HFF-Myc (cell line): Measurements from ENCODE around the gene ZFYVE16.
"Not testable (repeated sequence)": the region's sequence is repeated elsewhere in the genome, so short reads cannot be mapped to it uniquely, and the experiment has no call there.

Experiments used
- DNase-seq: peaks from one replicate; pipeline ENCODE4 v3.0.0-alpha.2; 2011; ENCODE audit warnings: low read depth; ENCODE audit errors: extremely low read depth
- H3K4me3 ChIP-seq: replicated peaks from 2 replicates; pipeline ENCODE4 v1.5.1; 2011; ENCODE audit warnings: low read depth, mild to moderate bottlenecking, control low read depth, low read length
- CTCF ChIP-seq: IDR thresholded peaks from 2 replicates; pipeline ENCODE4 v1.5.1; 2012; ENCODE audit warnings: mild to moderate bottlenecking, low read depth, low read length, control low read depth; ENCODE audit errors: missing control alignments

The ZFYVE16 gene

DNA sequence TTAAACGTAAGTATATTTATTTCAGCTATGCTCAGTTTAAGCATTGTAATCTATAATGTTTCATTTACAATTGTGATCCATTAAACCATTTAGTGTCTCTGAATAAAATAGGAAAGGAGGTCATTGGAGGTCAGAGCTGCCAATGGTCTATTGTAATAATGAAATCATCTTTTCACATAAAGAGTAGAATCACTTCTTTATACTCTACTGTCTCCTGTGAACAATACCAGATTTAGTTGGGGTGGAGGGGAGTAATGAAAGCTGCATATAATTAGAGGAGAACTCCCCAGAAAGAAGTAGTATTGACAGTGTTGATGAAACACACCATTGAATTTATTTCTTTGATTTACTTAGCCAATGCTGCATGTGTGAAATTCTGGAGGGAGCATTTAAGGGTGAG is 35.1 kb upstream of the ZFYVE16 start:
- H3K4me3 ChIP-seq: no peak overlapping the region
- TF ChIP-seq CTCF: no peak
- DNase-seq: no peak

- no peak overlapping the region for H3K4me3 ChIP-seq
- DNase-seq: no peak
- no peak for TF ChIP-seq CTCF
These were observed 33.7 kb upstream of the ZFYVE16 start for GRCh38 chr5:80374188-80374587.

DNA sequence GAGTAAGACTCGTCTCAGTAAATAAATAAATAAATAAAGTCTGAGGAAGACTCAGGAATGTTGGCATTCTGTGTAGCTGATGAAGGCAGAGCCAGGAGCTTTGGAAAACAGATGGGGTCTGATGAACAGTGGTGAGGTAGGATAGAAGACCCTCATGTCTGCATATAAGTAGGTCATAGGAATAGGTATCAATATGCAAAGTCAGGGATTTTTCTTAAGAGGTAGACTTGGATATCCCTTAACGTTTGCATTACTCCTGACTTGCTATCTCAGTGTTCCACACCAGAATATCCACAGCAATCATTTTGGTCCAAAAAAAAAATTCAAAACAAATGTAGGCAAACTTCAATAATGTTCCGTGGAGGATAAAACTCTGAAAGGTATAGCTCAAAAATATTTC is 31.3 kb upstream of the ZFYVE16 start:
- no peak for TF ChIP-seq CTCF
- no peak overlapping the region for H3K4me3 ChIP-seq
- no peak for DNase-seq

DNA sequence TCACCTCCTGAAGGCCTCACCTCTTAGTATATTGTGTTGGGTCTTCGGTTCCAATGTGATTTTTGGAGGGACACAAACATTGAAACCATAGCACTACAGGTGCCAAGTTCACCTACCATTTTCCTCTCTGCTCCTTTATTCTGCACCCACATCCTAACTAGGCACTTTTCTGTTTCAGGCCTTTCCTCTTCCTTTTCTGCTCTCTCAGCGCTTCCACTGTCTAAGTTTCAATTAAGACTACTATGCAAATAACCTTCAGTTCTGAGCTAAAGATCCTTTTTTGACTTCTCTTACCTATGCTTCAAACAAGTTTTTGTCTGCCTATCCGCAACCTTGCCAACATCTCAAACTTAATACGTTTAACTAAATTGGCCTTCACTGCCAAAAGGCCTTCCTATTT is 25.4 kb upstream of the ZFYVE16 start:
- no peak for TF ChIP-seq CTCF
- DNase-seq: no peak
- H3K4me3 ChIP-seq: no peak overlapping the region

GRCh38 chr5:80387063-80387768 is 20.6 kb upstream of the ZFYVE16 start:
- H3K4me3 ChIP-seq: no peak overlapping the region
- no peak for TF ChIP-seq CTCF
- DNase-seq: no peak

- no peak for TF ChIP-seq CTCF
- DNase-seq: no peak
- H3K4me3 ChIP-seq: no peak overlapping the region
These were observed 18.3 kb upstream of the ZFYVE16 start for GRCh38 chr5:80389580-80389979.

- not testable (repeated sequence) for H3K4me3 ChIP-seq, DNase-seq
These were observed 17.5 kb upstream of the ZFYVE16 start for GRCh38 chr5:80390413-80390812.

DNA sequence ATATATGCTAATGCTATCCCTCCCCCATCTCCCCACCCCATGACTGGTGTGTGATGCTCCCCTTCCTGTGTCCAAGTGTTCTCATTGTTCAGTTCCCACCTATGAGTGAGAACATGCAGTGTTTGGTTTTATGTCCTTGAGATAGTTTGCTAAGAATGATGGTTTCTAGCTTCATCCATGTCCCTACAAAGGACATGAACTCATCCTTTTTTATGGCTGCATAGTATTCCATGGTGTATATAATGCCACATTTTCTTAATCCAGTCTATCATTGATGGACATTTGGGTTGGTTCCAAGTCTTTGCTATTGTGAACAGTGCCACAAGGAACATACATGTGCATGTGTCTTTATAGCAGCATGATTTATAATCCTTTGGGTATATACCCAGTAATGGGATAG is 16.6 kb upstream of the ZFYVE16 start:
- H3K4me3 ChIP-seq, DNase-seq: not testable (repeated sequence)
